ENCODE results near the gene PDXDC1. TPM values are rescaled to one million over a fixed set of nuclear protein-coding genes. Genes with fewer than 3 reads are reported as not detected.
A peak's percentile ranks its signal among the peaks of the same experiment; 100 is the strongest.
"Not testable (repeated sequence)": the region's sequence is repeated elsewhere in the genome, so short reads cannot be mapped to it uniquely, and the experiment has no call there.

PDXDC1 gene
- total RNA-seq, 1 experiment from 2014 or later: 29.8 TPM

GRCh38 chr16:15012941-15013340 is 38.1 kb downstream of the PDXDC1 start:
- DNase-seq (ENCODE audit: low read depth): not testable (repeated sequence)

DNA sequence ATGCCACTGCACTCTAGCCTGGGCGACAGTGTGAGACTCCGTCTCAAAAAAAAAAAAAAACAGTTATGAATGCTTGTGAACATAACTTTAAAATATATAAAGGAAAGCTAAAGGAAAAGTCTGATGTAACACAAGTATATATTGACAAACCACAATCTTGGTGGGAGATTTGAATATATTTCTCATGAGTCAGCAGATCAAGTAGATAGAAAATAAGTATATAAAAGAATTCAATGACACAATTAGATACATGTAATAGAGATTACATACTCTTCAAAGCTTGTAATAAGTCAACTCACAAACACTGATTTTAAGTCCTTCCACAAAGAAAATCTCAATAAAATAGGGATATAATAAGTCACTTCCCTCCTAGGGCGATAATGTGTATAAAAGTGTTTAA is 40.8 kb downstream of the PDXDC1 start:
- not testable (repeated sequence) for DNase-seq (ENCODE audit: low read depth)

DNA sequence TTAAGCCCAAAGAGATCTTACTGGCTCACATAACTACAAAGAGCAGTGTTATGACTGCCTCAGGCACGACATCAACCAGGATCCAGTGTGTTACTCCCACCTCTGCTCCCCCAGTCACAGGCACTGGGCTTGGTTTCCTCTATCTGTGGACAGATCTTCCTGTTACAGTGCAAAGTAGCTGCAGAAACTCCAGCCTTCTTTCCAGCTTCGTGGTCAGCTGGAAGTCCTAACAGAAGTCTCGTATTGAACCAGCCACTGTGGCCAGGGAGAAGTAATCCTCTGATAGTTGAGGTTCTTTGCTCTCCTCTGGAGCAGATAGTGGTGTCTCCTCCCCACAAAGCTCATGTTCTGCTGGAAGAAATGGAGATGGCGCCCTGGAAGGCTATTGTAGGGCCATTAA is 41.5 kb downstream of the PDXDC1 start:
- DNase-seq (ENCODE audit: low read depth): peak; percentile 60

GRCh38 chr16:15016951-15017580 is 42.2 kb downstream of the PDXDC1 start:
- peak; percentile 84 for DNase-seq (ENCODE audit: low read depth)

GRCh38 chr16:15021429-15021828 is 46.6 kb downstream of the PDXDC1 start:
- peak; percentile 31 for DNase-seq (ENCODE audit: low read depth)

GRCh38 chr16:15022194-15022593 is 47.4 kb downstream of the PDXDC1 start:
- DNase-seq (ENCODE audit: low read depth): peak; percentile 28

GRCh38 chr16:15023381-15024077 is 48.7 kb downstream of the PDXDC1 start:
- DNase-seq (ENCODE audit: low read depth): not testable (repeated sequence)

DNA sequence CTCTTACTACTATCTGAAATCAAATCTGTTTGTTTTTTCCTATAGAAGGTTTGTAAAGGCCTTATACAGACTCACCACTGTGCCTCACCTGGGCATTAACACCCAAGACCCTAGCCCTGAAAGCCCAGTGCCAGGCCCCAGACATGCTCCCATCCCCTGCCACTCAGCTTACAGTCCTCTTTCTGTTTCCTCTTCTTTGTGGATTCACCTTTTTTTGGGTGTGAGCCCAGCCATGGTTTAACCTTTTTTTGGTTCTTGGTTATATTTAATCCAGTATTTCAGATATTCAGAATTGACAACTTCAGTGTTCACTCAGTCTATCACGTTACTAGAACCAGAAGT is 50.0 kb downstream of the PDXDC1 start:
- not testable (repeated sequence) for DNase-seq (ENCODE audit: low read depth)

DNA sequence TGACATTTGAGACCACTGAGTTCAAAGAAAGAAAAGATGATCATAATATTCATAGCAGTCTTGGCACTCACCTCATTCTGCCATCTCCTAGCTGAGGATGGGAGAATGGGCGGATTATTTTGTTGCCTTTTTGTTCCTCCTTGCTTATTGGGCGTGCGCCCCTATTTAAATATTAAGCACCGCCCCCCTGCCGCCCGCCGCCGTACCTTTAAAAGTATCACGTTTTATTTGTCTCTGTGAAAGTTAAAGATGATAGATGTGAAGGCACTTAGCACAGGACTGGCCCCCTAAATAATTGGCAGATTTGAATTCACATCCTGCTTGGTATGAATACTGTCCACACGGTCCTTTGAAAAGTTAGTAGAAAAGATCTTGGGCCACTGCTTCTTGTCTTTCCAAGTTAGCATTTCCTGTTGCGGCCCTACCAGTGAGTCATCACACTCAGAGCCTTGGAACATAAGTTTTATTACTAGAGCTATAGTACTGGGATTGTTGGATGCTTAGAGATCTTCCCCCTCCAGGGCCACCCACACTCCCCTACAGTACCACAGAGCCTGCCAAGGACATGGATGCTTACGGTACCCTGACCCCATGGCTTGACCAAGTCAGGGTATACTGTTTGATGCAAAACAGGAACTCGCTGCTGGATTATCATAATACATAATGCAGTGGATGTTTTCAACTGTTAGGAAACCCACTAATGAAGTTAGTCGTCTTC is 50.6 kb downstream of the PDXDC1 start:
- peak; percentile 80 for DNase-seq (ENCODE audit: low read depth)

- DNase-seq (ENCODE audit: low read depth): not testable (repeated sequence)
Observed at GRCh38 chr16:15027051-15027450, 52.2 kb downstream of the PDXDC1 start.

- DNase-seq (ENCODE audit: low read depth): not testable (repeated sequence)
Observed at GRCh38 chr16:15027503-15028344, 52.9 kb downstream of the PDXDC1 start.

DNA sequence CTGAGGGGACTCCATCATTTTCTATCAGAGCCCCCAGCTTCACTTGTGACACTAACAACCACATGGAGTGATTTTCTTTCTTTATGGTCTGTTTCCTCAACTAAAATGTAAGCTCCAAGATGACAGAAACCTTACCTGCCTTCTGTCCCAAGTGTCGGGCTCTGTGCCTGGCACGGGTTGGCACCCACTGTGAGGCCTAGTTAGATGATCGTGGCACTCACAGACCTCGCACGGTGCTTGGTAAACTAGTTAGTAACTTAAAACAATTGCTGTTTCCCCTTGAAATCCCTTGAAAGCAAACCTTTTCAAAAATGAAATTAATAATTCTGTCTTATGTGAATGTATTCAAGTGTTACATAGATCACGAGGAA is 53.5 kb downstream of the PDXDC1 start:
- not testable (repeated sequence) for DNase-seq (ENCODE audit: low read depth)

DNA sequence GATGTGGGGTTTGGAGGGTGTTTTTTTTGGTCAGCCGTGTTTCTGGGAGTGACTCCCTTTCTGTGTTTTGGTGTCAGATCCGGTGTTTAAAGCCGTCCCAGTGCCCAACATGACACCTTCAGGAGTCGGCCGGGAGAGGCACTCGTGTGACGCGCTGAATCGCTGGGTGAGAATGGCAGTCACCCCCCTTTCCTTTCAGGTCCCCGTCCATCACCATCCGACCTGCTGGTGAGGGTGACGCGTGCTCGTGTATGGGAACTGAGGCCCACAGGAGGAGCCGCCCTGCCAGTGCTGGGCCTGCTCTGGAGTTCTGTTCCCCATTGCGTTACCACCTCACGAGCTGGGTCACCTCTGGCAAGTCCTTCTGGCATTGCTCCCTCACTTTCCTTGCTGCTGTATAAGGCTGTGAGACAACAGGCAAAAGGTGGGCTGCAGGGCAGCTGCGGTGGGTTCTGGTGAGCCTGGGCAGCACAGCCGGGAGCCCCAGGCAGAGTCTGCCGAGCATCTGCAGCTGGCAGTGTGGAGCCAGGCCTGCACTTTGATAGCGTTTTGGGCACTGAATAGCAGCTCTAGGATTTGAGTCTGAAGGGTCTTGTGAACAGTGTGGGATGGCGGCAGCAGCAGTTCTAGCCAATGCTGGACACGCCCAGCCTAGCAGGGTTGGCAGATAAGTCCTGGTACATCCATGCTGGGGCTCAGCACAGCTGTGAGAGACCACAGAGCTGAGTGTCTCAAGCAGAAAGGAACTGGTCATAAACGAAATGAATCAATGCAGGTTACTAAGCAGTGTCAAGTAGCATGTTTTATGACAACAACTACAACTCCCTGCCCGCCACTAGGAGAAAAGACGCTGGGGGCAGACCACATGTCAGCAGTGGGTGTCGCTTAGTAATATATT is 54.2 kb downstream of the PDXDC1 start:
- peak; percentile 40 for DNase-seq (ENCODE audit: low read depth)

- not testable (repeated sequence) for DNase-seq (ENCODE audit: low read depth)
Observed at GRCh38 chr16:15029749-15030148, 54.9 kb downstream of the PDXDC1 start.

DNA sequence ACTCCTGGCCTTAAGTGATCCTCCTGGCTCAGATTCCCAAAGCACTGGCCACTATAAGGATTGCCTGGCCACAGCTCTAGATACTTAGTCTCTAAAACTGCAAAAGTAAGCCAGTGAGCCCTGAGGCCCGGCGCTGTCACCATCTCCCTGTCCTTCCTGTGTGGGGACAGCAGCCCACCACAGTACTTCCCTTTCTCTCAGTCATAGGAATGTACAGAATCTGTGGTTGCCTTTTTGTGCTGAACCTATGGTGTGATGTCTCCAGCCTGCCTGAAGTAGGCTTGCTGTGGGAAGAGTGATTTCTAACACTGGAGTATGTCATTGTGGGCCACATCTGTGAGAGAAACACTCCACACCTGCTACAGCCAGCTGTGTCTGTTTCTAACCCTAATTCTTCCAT is 56.4 kb downstream of the PDXDC1 start:
- DNase-seq (ENCODE audit: low read depth): no peak

- no peak for DNase-seq (ENCODE audit: low read depth)
Observed at GRCh38 chr16:15031586-15031985, 56.8 kb downstream of the PDXDC1 start.

DNA sequence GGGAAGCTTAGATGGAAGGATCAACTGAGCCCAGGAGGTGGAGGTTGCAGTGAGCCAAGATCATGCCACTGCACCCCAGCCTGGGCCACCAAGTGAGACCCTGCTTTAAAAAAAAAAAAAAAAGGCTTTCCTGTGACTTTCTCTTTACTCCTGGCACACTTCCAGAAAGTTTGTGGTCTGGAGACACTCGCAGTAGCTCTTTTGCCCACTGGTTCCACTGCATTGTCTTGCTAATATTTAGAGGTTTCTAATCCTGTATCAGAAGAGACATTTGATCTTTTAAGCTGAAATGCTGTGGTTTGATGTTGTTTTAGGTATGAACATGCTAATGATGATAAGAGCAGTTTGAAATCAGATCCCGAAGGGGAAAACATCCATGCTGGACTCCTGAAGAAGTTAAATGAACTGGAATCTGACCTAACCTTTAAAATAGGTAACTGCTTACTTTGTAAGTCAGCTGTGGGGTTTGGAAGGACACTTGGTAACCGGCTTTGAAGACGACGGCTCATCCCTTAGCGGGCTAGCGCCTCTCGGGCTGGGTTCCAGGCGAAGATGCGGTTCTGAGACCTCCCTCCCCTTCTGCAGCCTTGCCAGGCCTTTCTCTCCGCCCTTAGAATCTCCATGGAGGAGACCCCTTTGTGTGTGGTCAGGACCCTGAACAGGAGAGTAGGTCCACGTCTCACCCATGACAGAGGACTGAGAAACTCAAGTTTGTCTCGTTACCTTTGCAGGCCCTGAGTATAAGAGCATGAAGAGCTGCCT is 57.9 kb downstream of the PDXDC1 start:
- DNase-seq (ENCODE audit: low read depth): peak; percentile 40

- no peak for DNase-seq (ENCODE audit: low read depth)
Observed at GRCh38 chr16:15033309-15033707, 58.5 kb downstream of the PDXDC1 start.

- DNase-seq (ENCODE audit: low read depth): no peak
Observed at GRCh38 chr16:15034266-15035162, 59.7 kb downstream of the PDXDC1 start.
